ENCODE measurements around the gene ALDH9A1. TPM values are rescaled to one million over a fixed set of nuclear protein-coding genes. Genes with fewer than 3 reads are reported as not detected.

Gene ALDH9A1
- polyA plus RNA-seq, 2 of the 4 experiments (the other 2 are of a cell fraction) = 40.5 to 77.1 TPM

GRCh38 chr1:165696625-165697100, 1.7 kb downstream of the ALDH9A1 start:
- Histone ChIP-seq H3K4me2 (peak overlapping the region; percentile 89), H3K27ac (0 out of 6 replicates have a peak overlapping the region, but pooled peaks of 1 of the 2 experiments have one; percentile 16), H3K4me3 (no peak overlapping the region), H3K9me3 (no peaks in the 10 kb centered on the region), H3K4me1 (peaks cover 15% of the 10 kb centered on the region)
- ATAC-seq (no peak), DNase-seq (ENCODE audit: low read depth in 1 of 2, low spot score in 1 of 2) (no peak), FAIRE-seq (no peak)
- ChIA-PET POLR2A (no interaction called here), CTCF (interaction anchor here (1.0 to 3.0 kb wide), 6 partner anchors 10 to 305 kb away, joined by 3 to 15 read pairs (median 6); no protein-coding TSS in a partner anchor)
- TF ChIP-seq JUNB (IDR thresholded peaks at IDR 0.05) (no peak), MAFK (IDR thresholded peaks at IDR 0.05; ENCODE audit: partially characterized antibody) (peak; percentile 97), PHF8 (IDR thresholded peaks at IDR 0.05; ENCODE audit: borderline replicate concordance, low read depth) (no peak), HEYL (CRISPR knock-in tag; IDR thresholded peaks at IDR 0.05) (no peak), USF2 (IDR thresholded peaks at IDR 0.05) (no peak), REST (IDR thresholded peaks at IDR 0.05) (no peak)
- 80% methylated on average over 2 of the region's 2 CpGs for whole genome bisulfite sequencing (ENCODE audit: missing lambda C conversion rate)

- FAIRE-seq (no peak), DNase-seq (ENCODE audit: low read depth in 1 of 2, low spot score in 1 of 2) (no peak), ATAC-seq (no peak)
- H3K9me3 ChIP-seq = no peaks in the 10 kb centered on the region
- H3K4me3 ChIP-seq = no peak overlapping the region
- ChIA-PET POLR2A (no interaction called here), CTCF (interaction anchor here (1.5 kb wide), 1 partner anchor 93 kb away, joined by 3 read pairs; no protein-coding TSS in a partner anchor)
- WGBS (ENCODE audit: missing lambda C conversion rate) = 92% methylated on average over 7 of the region's 7 CpGs
- H3K4me2 ChIP-seq = no peak overlapping the region
- TF ChIP-seq FOSB (CRISPR knock-in tag; IDR thresholded peaks at IDR 0.05) = no peak
- no peak for TF ChIP-seq REST (IDR thresholded peaks at IDR 0.05)
- no peak for TF ChIP-seq RARB (CRISPR knock-in tag; IDR thresholded peaks at IDR 0.05)
- TF ChIP-seq HOXB13 (CRISPR knock-in tag; IDR thresholded peaks at IDR 0.05; ENCODE audit: low read depth) = no peak
- TF ChIP-seq CHD2 (IDR thresholded peaks at IDR 0.05; ENCODE audit: low read length, partially characterized antibody) = no peak
- TF ChIP-seq JUNB (IDR thresholded peaks at IDR 0.05) = no peak
- no peak for TF ChIP-seq CBX8 (IDR thresholded peaks at IDR 0.05)
- no peak for TF ChIP-seq RFX5 (IDR thresholded peaks at IDR 0.05)
- TF ChIP-seq USF2 (IDR thresholded peaks at IDR 0.05) = no peak
- no peak for TF ChIP-seq SMC3 (IDR thresholded peaks at IDR 0.05)
- no peak for TF ChIP-seq CHD4 (IDR thresholded peaks at IDR 0.05; ENCODE audit: borderline replicate concordance)
- TF ChIP-seq BCL3 (IDR thresholded peaks at IDR 0.05) = no peak
- TF ChIP-seq ATOH8 (CRISPR knock-in tag; IDR thresholded peaks at IDR 0.05; ENCODE audit: low read depth) = no peak
- TF ChIP-seq NPAS2 (CRISPR knock-in tag; IDR thresholded peaks at IDR 0.05; ENCODE audit: borderline replicate concordance) = no peak
- TF ChIP-seq HDAC2 (IDR thresholded peaks at IDR 0.05) = no peak
- no peak for TF ChIP-seq ZNF302 (CRISPR knock-in tag; IDR thresholded peaks at IDR 0.05)
- TF ChIP-seq CEBPB (IDR thresholded peaks at IDR 0.05) = no peak
- TF ChIP-seq KDM5A (IDR thresholded peaks at IDR 0.05) = no peak
- no peak for TF ChIP-seq PHF8 (IDR thresholded peaks at IDR 0.05; ENCODE audit: borderline replicate concordance, low read depth)
- peaks cover 15% of the 10 kb centered on the region for H3K4me1 ChIP-seq
- no peak overlapping the region for H3K27ac ChIP-seq
Observed at GRCh38 chr1:165695031-165695430, 3.3 kb downstream of the ALDH9A1 start.
